ENCODE data around the gene ATP1A3. TPM values are rescaled to one million over a fixed set of nuclear protein-coding genes. Genes with fewer than 3 reads are reported as not detected.

Gene ATP1A3
- total and polyA plus RNA-seq, 2 of the 13 experiments (the other 11 are each of a cell fraction or from before 2014, with no cell fraction given) = 0.01 to 0.04 TPM

DNA sequence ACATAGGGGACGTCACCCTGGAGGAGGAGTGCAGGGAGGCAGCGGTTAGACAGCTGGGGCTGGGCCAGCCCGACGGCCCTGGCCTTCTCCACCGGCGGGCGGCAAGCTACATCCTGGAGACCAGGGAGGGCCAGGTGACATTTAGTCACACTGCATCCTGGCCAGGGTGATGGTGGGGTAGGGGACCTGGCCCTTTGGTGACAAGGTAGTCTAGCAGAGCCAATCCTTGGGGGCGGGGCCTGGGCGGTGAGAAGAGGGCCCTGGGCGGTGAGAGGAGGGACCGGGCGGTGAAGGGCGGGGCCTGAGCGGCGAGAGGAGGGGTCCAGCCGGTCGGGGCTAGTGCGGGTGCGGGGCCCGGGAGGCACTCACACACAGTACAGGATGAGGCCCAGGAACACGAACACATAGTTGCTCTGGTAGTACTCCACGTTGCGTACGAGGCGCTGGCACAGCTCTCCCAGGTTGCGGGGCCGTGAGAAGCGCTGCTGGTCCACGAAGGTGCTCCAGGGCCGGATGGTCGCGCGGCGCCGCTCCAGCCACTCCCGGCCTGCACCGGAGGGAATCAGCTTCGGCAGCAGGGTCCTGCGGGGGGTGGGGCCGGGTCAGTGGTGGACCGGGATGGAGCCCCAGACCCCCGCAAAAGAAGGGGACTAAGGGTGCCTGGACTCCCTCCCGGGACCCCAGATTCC, 35.5 kb downstream of the ATP1A3 start (continued):
- TF ChIP-seq CSRNP1 (CRISPR knock-in tag; IDR thresholded peaks at IDR 0.05) = peak; percentile 86
- TF ChIP-seq MAZ (IDR thresholded peaks at IDR 0.05; ENCODE audit: borderline replicate concordance, low read depth, low read length) = 0 out of 2 replicates have a peak, but pooled peaks have one; percentile 30
- 0 out of 2 replicates have a peak, but pooled peaks have one; percentile 29 for TF ChIP-seq MAZ (CRISPR knock-in tag; IDR thresholded peaks at IDR 0.05; ENCODE audit: low read depth)
- no peak for TF ChIP-seq NONO (IDR thresholded peaks at IDR 0.05)
- TF ChIP-seq NONO (CRISPR knock-in tag; conservative IDR thresholded peaks at IDR 0.05) = 0 out of 2 replicates have a peak, but pooled peaks have one; percentile 35
- TF ChIP-seq FOXC1 (CRISPR knock-in tag; IDR thresholded peaks at IDR 0.05; ENCODE audit: borderline replicate concordance) = 0 out of 2 replicates have a peak, but pooled peaks have one; percentile 50
- TF ChIP-seq EEA1 (CRISPR knock-in tag; IDR thresholded peaks at IDR 0.05; ENCODE audit: borderline replicate concordance) = 0 out of 2 replicates have a peak, but pooled peaks have one; percentile 30
- peak; percentile 38; the same call in 1 of the 2 replicates for TF ChIP-seq ZKSCAN5 (CRISPR knock-in tag; IDR thresholded peaks at IDR 0.05)
- peak; percentile 66; the same call in 1 of the 2 replicates for TF ChIP-seq EED (CRISPR knock-in tag; IDR thresholded peaks at IDR 0.05)
- no peak for TF ChIP-seq PHB2 (IDR thresholded peaks at IDR 0.05; ENCODE audit: partially characterized antibody)
- TF ChIP-seq SALL1 (CRISPR knock-in tag; IDR thresholded peaks at IDR 0.05) = peak; percentile 12; the same call in 1 of the 2 replicates
- TF ChIP-seq POLR2AphosphoS5 (IDR thresholded peaks at IDR 0.05; ENCODE audit: low read depth, low read length) = peak; percentile 53
- TF ChIP-seq ZNF225 (CRISPR knock-in tag; IDR thresholded peaks at IDR 0.05) = 0 out of 2 replicates have a peak, but pooled peaks have one; percentile 10
- TF ChIP-seq KDM2A (CRISPR knock-in tag; IDR thresholded peaks at IDR 0.05; ENCODE audit: borderline replicate concordance, low read depth) = peak; percentile 12; the same call in 1 of the 2 replicates
- no peak for TF ChIP-seq GZF1 (CRISPR knock-in tag; IDR thresholded peaks at IDR 0.05)
- TF ChIP-seq MXD4 (CRISPR knock-in tag; IDR thresholded peaks at IDR 0.05) = peak; percentile 44
- TF ChIP-seq POLR2G (IDR thresholded peaks at IDR 0.05; ENCODE audit: low read depth, low read length) = peak; percentile 62
- peak; percentile 50; the same call in 1 of the 2 replicates for TF ChIP-seq ZBTB38 (CRISPR knock-in tag; IDR thresholded peaks at IDR 0.05)
- TF ChIP-seq, protein P1, sequence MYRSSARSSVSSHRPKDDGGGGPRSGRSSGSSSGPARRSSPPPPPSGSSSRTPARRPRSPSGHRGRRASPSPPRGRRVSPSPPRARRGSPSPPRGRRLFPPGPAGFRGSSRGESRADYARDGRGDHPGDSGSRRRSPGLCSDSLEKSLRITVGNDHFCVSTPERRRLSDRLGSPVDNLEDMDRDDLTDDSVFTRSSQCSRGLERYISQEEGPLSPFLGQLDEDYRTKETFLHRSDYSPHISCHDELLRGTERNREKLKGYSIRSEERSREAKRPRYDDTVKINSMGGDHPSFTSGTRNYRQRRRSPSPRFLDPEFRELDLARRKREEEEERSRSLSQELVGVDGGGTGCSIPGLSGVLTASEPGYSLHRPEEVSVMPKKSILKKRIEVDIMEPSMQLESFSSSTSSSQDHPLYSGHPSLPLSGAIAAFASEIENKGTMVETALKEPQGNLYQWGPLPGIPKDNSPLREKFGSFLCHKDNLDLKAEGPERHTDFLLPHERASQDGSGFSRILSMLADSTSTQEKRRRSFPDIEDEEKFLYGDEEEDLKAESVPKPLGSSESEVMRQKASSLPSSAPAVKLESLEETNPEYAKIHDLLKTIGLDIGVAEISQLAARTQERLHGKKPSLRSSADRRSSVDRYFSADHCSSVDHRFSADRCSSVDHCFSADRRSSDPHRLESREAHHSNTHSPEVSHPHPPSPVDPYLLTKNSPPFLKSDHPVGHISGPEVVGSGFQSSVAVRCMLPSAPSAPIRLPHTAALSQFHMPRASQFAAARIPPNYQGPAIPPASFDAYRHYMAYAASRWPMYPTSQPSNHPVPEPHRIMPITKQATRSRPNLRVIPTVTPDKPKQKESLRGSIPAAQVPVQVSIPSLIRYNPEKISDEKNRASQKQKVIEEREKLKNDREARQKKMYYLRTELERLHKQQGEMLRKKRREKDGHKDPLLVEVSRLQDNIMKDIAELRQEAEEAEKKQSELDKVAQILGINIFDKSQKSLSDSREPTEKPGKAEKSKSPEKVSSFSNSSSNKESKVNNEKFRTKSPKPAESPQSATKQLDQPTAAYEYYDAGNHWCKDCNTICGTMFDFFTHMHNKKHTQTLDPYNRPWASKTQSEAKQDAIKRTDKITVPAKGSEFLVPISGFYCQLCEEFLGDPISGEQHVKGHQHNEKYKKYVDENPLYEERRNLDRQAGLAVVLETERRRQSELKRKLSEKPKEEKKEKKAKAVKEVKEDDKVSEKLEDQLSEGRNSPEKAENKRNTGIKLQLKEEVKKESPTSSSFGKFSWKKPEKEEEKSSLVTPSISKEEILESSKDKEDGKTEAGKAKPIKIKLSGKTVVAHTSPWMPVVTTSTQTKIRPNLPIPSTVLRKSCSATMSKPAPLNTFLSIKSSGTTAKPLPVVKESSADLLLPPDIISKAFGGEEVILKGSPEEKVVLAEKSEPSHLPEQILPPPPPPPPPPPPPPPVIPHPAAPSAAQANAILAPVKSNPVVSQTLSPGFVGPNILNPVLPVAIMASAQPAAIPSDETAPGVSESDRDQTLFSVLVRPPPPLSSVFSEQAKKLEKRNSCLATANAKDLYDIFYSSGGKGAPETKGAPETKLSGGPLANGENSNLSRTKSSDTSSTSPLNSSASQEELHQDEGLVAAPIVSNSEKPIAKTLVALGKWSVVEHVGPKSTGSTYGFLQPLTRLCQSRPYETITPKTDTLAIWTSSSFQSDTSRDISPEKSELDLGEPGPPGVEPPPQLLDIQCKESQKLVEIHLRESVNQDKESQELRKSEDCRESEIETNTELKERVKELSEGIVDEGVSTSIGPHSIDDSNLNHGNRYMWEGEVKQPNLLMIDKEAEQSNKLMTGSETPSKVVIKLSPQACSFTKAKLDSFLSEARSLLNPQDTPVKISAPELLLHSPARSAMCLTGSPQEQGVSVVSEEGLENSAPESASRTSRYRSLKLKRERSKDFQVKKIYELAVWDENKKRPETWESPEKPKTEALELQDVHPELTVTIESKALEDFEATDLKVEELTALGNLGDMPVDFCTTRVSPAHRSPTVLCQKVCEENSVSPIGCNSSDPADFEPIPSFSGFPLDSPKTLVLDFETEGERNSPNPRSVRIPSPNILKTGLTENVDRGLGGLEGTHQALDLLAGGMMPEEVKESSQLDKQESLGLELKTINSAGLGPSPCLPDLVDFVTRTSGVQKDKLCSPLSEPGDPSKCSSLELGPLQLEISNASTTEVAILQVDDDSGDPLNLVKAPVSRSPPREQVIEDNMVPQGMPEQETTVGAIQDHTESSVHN (CRISPR knock-in tag; IDR thresholded peaks at IDR 0.05) = 0 out of 2 replicates have a peak, but pooled peaks have one; percentile 10
- TF ChIP-seq ZNF432 (CRISPR knock-in tag; IDR thresholded peaks at IDR 0.05; ENCODE audit: borderline replicate concordance) = no peak

Measured in HepG2 (cell line).